ENCODE results near the gene SYNGR2.
"Not testable (repeated sequence)": the region's sequence is repeated elsewhere in the genome, so short reads cannot be mapped to it uniquely, and the experiment has no call there.

Gene SYNGR2

GRCh38 chr17:78168903-78169793 is 767 bp downstream of the SYNGR2 start (continued):
- TF ChIP-seq ESRRG (CRISPR knock-in tag; IDR thresholded peaks at IDR 0.05) = no peak
- no peak for TF ChIP-seq BACH2 (CRISPR knock-in tag; IDR thresholded peaks at IDR 0.05; ENCODE audit: borderline replicate concordance)
- no peak for TF ChIP-seq TOX (CRISPR knock-in tag; IDR thresholded peaks at IDR 0.05; ENCODE audit: borderline replicate concordance)
- TF ChIP-seq GLIS3 (CRISPR knock-in tag; IDR thresholded peaks at IDR 0.05) = no peak
- no peak for TF ChIP-seq ZC3H10 (CRISPR knock-in tag; IDR thresholded peaks at IDR 0.05)
- TF ChIP-seq CSDC2 (CRISPR knock-in tag; IDR thresholded peaks at IDR 0.05) = no peak
- TF ChIP-seq ZNF70 (CRISPR knock-in tag; IDR thresholded peaks at IDR 0.05) = no peak
- TF ChIP-seq ZNF8 (CRISPR knock-in tag; IDR thresholded peaks at IDR 0.05) = no peak
- TF ChIP-seq ZFP30 (CRISPR knock-in tag; IDR thresholded peaks at IDR 0.05) = no peak
- TF ChIP-seq PATZ1 (CRISPR knock-in tag; IDR thresholded peaks at IDR 0.05; ENCODE audit: borderline replicate concordance) = no peak

- TF ChIP-seq ZFP3 (CRISPR knock-in tag; IDR thresholded peaks at IDR 0.05) = no peak
- no peak for ATAC-seq
Observed at GRCh38 chr17:78170692-78171590, 2.6 kb downstream of the SYNGR2 start.

- not testable (repeated sequence) for ATAC-seq
Observed at GRCh38 chr17:78171591-78172248, 3.3 kb downstream of the SYNGR2 start.

- no peak; the same call in 2 of the 3 replicates for ATAC-seq
- TF ChIP-seq POU6F1 (CRISPR knock-in tag; IDR thresholded peaks at IDR 0.05; ENCODE audit: borderline replicate concordance, low read depth) (no peak), ZFP30 (CRISPR knock-in tag; IDR thresholded peaks at IDR 0.05) (no peak), PATZ1 (CRISPR knock-in tag; IDR thresholded peaks at IDR 0.05; ENCODE audit: borderline replicate concordance) (no peak), CSDC2 (CRISPR knock-in tag; IDR thresholded peaks at IDR 0.05) (no peak), ISL1 (CRISPR knock-in tag; IDR thresholded peaks at IDR 0.05) (no peak), TOX (CRISPR knock-in tag; IDR thresholded peaks at IDR 0.05; ENCODE audit: borderline replicate concordance) (no peak), ZNF8 (CRISPR knock-in tag; IDR thresholded peaks at IDR 0.05) (no peak), SNAI2 (CRISPR knock-in tag; IDR thresholded peaks at IDR 0.05) (no peak), GLIS3 (CRISPR knock-in tag; IDR thresholded peaks at IDR 0.05) (no peak), CREB5 (CRISPR knock-in tag; IDR thresholded peaks at IDR 0.05; ENCODE audit: low read depth) (no peak), CSRNP3 (CRISPR knock-in tag; IDR thresholded peaks at IDR 0.05) (no peak)
Observed at GRCh38 chr17:78172249-78173051, 4.1 kb downstream of the SYNGR2 start.
